CD4-positive, alpha-beta T cell treated with Interferon gamma for 1 hour (primary cell): Measurements from ENCODE around the gene KLHL13.
"Not testable (repeated sequence)": the region's sequence is repeated elsewhere in the genome, so short reads cannot be mapped to it uniquely, and the experiment has no call there.

Experiments used
- DNase-seq: peaks from one replicate; pipeline ENCODE4 v3.0.0-alpha.2; 2020

The KLHL13 gene

DNA sequence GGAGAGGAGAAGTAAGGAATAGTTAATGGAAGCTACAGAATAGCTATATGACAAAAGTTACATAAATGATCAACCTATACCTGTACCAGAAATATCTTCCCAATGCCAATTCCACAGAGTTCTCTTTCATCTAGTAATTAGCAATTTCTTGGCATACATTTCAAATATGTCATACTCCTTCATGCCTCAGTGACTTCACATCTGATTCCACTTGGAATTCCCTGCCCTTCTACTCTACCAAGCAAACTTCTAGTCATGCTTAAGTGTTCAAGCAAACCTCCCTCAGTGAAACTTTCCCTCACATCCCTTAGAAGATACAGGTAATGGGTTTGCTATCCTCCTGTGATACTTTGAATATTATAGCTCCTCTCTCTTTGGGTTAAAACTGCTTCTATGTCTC lies 127.1 kb downstream of the KLHL13 start:
- DNase-seq, result no peak

DNA sequence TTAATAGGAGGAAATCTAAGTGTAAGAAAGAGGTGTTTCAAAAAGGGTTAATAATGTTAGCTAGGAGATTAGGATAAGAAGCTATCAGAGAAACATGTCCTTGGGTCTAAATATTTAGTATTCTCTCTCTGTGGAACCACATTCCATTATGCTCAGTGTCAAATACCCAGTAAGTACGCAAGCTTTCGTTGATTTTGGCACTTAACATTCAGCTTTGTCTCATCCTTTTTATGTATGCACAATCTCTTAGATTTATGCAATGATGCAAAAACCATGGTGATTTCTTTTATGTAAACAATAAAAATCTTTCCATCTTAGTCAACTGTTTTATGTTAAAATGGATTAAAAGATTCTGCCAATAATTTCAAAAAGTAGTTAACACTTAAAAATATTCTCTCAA lies 129.2 kb downstream of the KLHL13 start:
- DNase-seq, result no peak

DNA sequence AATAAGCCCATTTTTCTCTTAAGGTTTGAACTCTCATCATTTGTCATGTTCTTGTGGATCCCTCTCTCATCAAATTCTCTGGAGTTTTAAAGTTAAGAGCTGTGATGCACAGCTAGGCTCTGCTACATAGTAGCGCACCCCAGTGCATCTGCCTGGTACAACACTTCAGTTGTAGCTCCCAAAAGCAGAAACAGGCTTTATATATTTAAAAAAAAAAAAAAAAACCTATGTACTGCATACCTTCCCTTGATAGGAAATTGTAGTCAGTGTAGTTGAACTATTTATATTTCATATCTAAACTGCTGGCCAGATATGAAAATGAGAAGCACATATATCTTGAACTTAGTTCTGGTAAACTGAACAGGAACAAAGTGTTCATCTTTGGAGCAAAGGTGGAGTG lies 131.4 kb downstream of the KLHL13 start:
- no peak for DNase-seq

DNA sequence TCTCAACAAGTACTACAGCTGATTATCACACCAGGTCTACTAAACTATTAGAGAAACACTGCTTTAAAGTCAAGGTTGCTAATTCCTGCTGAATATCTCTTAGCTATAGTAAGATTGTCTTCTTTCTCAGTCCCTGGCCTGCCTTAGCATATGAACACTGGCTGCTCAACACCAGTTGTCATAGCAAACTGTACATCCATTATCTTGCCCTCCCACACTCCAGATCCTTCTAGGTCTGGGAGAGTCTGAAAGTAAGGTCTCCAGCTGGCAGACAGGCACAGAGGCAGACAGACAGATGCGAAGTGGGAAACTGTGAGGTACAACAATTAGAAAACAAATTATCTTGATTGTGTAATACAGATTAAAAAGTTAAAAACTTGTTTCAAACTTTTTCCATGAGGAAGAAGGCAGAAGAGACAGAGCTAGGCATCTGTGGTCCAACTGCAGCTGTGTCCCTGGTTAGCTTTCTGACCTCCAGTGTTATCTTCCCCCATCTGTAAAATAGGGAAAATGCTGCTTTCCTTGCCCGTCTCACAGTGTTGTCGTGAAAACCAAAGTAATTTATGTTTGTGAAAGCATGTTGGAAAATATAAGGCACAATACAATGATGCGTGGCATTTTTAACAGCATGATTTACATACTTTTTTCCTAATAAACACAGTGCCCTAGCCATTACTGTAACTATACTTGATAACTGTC lies 133.8 kb downstream of the KLHL13 start:
- DNase-seq, result no peak

DNA sequence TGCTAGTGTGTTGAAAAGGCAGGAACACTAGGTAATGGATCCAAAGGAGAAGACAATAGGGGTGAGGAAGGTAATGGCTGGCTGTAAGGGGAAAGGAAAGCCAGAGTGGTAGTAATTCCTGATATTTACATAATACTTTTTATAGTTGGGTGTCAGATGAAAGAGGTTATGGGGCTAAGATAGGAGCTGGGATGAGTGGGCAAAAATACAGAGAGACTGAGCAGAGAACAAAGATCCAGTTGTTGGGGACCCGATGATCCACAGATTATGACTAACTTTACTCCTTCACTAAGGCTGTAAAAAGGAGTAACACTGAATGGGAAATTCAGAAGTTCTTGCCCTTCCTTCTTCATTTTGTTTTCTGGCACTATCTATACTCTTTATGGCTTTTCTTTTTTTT lies 138.2 kb downstream of the KLHL13 start:
- DNase-seq, result no peak

DNA sequence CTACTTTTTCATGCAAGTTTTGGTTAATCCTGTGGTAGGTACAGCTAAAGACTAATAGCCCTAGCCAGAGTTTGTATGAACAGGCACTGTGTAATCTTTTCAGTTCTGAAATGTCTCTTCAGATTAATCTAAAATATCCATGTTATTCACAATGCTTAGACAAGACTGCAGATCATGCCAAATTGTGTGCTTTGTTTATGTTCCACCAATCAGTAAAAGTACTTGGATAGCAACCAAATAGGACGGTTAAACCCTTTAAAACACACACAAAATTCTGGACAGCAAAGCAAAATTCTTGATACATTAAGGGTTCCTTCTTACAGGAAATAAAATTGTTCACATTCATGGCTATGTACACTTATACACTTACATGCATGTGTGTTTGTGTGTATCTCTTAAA lies 139.1 kb downstream of the KLHL13 start:
- DNase-seq, result no peak

DNA sequence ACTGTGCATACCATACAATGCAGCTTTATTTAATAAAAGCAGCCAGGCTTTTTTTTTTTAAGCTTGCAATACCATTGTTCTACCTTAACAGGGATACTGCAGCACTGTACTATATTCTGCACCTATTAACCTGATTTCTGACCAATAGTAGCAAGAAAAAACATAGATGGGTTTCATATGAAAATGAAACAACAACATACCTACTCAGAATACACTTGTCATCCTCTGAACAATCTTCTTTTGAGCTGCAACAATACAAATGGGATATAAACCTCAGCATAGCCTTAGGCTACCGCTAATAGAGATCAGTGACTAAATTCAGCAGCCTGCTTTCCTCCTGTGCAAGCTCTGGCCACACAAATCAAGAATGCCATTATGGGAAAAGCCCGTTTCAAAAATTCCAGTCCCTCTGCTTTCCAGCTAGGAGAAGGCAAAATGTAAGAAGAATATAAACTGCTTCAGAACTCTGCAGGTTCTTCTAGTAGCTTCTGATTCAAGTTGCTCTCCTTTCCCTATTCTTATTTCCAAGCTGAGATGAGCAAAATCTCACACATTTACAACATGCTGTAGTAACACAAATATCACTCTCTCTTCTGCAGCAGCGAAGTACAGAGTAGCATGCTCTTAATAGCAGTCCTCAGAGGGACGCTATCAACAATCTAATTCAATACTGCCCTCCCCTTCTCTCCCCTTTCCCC lies 143.4 kb downstream of the KLHL13 start:
- DNase-seq, result no peak

DNA sequence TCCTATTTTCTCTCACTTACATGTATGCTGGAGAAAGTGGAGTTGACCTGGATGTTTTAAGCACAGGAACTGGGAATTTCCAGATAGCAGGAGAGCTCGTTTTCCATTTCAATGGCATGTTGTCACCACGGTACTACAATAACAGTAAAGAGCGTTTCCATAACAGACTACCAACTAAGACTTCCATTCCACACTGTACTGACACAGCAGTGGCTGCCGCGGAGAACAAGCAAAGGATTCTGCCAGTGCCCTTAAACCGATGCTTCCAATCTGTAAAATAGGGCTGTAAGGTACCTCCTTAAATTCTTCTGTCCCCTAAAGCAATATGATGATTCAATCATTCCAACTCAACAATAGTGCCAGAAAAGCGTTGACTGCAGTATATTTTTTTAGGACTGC lies 143.9 kb downstream of the KLHL13 start:
- no peak for DNase-seq

DNA sequence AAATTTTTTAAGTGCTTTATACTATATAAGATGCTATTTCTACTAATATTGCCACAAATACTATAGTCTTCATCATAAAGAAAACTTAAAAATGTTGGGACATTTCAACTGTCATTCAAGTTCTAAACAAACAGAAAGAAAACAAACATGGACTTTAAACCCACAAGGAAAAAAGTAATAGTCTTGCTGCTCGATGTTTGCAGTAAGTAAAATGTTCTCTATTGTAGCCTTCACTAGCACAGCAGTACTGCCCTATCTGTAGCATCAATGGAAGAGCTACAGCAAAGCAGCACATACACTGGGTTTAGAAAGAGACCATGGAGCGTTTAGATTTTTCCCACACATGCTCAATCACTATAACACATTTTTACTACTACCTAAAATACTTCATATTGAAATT lies 146.8 kb downstream of the KLHL13 start:
- no peak for DNase-seq

DNA sequence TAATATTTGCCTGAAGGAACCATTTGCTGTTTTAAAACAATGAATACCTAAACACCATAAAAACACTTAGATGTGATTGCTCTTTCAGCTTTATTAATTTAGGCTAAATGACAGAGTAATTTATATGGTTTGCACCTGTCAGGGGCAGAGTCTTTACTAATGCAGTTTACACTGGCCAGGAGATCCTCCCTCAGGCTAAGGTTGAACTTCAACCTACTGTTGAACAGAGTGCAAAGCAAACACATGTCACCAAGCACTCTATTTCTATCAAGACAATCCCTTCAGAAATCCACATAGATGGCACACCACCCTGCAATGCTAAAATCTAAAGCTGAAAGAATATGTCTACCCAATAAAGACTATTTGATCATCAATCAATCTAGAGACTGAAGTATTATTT lies 147.3 kb downstream of the KLHL13 start:
- no peak for DNase-seq

DNA sequence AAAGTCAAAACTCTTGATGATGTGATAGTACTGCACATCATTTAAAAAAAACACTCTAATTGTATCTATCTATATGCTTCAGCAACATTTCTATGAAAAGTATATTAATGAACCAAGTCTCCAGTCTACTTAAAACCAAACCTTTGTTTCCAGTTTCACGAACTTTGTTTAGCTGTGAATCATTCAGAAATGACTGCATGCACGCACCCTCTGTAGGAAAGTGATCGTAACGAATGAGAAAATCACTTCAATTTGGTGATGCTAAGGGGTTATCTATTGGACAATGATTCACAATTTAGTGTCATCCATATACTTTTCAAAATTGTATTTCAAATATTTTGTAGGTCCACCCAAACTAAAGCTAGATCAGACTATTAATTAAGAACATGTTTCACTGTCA lies 157.6 kb downstream of the KLHL13 start:
- DNase-seq, result no peak

DNA sequence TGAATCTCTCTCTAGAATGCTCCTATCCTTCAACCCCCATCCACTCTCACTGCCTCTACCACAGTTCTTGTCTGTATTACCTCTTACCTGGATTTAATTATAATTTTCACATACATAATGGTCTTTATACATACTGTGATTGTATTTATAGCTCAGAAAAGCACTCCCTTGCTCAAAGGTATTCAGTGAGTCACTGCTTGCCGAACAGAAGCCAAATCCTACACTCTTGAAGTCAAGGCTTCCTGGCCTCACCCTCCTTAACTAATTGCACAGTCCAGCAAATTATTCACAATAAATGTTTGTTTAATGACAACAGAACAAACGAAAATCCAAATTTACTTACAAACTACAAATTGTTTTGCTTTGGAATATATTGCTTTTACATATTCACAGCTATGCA lies 159.5 kb downstream of the KLHL13 start:
- DNase-seq, result no peak

DNA sequence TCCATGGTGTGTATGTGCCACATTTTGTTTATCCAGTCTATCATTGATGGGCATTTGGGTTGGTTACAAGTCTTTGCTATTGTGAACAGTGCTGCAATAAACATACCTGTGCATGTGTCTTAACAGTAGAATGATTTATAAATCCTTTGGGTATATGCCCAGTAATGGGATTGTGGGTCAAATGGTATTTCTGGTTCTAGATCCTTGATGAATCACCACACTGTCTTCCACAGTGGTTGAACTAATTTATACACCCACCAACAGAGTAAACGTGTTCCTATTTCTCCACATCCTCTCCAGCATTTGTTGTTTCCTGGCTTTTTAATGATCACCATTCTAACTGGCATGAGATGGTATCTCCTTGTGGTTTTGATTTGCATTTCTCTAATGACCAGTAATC lies 177.3 kb downstream of the KLHL13 start:
- DNase-seq, result not testable (repeated sequence)

DNA sequence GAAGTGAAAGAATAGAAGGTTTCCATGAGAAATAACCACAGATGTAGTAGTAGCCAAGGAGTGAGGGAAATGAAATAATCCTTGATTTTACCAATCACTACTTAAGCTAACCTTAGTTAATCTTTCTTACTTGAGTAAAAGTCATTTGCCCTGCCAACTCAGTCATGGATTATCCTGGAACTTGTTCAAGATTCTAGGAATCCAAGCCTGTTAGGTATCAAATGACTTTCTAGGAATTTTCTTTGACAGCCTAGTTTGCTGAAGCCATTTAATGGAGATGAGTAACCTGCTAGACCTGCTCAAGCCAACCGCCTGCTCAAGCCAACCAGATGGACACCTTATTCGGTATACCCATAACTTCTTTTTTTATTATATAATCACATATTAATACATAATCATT lies 180.5 kb downstream of the KLHL13 start:
- DNase-seq, result no peak

DNA sequence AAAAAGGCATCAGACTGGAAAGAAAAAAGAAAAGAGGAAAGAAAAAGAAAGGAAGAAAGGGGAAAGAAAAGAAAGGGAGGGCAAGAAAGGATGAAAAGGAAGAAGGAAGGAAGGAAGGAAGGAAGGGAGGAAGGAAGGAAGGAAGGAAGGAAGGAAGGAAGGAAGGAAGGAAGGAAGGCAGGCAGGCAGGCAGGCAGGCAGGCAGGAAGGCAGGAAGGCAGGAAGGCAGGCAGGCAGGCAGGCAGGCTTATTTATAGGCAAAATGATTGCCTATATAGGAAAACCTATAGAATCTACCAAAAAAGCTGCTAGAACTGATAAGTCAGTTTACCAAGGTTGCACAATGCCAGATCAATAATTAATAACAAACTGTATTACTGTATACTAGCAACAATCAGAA lies 186.5 kb downstream of the KLHL13 start:
- not testable (repeated sequence) for DNase-seq

DNA sequence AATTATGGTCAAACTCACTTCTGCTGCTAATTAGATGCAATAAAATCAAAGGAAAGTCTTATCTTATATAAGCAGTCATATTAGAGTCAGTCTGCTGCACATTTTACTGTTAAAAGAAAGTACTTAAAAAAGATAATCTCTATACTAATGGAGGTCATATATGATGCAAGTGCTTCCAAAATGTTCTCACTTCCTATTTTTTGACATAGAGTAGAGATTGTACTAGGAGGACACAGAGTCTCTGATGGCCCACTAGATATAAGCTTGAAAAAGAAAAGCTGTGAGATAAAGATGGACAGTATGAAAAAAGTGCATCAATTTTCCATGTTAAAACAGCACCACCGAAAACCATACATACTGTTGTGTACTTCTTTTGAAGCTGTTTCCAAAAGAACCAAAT lies 196.9 kb downstream of the KLHL13 start:
- DNase-seq, result no peak

DNA sequence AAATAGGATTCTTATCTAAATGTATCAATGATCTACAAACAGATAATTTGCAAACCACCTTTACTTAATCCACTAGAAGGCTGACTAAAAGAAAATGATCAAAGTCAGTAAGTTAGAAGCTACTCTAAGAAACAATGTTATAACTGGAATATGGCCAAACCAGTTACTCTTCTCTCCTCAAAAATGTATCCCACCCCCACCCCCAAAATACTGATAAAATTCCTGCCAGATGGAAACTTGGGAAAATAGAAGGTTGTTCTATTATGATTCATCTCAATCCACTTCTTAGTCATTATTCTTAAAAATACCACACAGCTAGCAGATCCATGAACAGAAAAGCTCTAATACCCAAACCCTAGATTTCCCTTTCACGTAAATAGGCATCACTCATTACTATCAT lies 206.4 kb downstream of the KLHL13 start:
- no peak for DNase-seq

DNA sequence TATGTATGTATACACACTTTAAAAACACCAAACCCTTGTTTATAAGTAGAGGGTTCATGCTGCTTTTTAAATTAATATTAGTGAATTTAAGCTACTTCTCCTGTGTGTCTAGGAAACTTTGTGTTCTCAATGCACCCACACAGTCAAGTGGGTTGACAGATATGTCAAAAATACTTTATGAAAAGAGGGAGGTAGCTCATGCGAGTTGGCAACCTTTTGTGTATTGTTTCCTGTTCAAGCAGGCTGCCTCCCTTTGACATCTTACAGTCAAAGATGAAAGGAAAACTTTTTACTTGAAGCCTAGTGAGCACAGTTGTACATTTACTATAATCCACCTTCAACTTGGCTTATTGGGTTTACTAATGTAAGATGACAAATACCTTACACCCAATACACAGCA lies 218.4 kb downstream of the KLHL13 start:
- DNase-seq, result no peak

DNA sequence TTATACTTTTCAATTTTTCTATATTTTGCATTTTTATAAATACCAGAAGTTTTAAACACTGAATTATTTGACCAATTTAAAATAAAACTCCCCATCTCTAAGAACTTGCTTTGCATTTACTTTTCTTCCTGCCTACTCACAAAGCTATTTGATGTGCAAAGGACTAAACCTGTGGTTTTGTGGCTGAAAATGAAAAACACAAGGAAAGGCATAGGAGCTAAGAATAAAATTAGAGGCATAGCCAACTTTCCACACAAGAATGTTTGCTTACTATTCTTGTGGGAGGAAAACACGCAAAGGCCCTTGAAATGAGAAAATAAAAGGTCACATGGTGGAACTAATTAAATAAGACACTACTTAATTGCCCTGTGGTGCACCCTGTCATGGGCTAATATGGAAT lies 221.2 kb downstream of the KLHL13 start:
- DNase-seq, result no peak

DNA sequence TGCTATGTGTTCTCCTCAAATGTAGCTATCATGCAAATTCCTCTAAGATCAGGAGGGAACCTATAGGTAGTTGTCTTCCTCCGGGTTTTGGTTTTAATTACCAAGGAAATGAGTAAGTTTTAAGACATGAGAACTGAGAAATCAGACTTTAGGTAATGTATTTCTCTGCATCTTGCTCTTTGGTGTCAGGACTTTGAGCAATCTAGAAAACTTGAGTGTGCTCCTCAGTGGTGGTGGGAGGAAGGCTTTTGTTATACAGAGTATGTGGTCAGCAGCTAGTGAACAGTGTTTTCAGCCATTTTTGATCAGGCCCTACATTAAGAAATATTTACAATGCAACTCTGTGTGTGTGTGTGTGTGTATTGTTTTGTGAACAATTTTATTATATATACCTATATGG lies 224.1 kb downstream of the KLHL13 start:
- DNase-seq, result no peak

DNA sequence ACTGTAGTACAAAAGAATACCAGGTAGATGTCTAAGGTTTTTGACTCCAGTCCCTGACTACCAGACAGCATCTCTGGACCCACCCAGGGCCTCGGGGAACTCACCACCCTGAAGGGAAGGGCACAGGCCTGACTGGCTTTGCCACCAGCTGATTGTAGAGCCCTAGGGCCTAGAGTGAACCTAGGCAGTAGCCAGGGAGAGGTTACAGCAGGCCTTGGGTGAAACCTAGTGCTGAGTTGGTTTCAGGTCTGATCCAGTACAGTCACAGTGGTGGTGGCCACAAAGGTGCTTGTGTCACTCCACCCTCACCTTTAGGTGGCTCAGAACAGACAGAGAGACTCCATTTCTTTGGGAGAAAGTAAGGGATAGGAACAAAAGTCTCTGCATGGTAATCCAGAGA lies 244.8 kb downstream of the KLHL13 start:
- no peak for DNase-seq

DNA sequence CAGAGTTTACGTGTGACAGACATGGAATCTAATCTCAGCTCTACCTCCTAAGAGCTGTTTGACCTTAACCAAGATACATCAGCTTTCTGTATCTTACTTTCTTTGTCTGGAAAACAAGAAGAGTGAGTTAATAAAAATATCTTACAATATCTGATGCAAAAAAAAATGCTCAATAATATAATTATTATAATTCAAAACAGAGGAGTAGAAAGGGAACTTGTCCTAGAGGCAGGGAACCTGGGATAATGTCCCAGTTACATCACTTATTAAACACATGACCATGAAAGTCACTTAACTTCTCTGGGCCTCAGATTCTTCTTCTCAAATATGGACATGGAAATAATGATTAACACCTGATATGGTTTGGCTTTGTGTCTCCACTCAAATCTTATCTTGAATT lies 256.1 kb downstream of the KLHL13 start:
- no peak for DNase-seq

DNA sequence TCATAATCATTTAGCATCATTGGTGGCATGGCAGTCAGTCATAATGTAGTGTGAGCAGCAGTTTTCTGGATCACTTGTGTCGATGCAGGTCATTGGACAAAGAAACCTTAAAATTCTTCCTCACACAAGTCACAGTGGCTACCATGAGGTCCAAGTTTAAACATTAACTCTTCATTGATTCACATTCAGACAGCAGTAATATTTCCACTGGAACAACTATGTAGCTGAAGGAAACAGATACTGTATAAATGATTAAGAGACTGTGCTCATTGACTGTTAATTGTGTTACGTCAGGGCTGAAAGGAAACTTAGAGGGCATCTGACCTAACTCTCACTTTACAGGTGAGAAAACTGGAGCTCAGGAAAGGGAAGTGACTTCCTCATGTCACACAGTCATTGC lies 261.8 kb downstream of the KLHL13 start:
- no peak for DNase-seq

DNA sequence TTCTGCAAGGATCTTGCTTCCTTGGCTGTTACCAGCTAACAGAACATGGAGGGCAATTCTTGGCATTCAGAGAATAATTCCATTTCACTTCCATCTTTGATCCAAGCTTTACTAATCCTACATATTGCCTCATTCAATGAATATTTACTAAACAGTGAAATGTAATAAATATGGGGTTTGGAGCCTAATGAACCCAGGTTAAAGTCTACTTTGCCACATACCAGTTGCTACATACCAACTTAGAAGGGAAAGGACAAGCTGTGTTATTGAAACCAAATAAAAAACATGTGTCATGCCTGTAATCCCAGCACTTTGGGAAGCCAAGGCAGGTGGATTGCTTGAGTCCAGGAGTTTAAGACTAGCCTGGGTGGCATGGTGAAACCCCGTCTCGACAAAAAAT lies 265.6 kb downstream of the KLHL13 start:
- DNase-seq, result no peak
